Measurements from ENCODE around the gene XRRA1.

Gene XRRA1

DNA sequence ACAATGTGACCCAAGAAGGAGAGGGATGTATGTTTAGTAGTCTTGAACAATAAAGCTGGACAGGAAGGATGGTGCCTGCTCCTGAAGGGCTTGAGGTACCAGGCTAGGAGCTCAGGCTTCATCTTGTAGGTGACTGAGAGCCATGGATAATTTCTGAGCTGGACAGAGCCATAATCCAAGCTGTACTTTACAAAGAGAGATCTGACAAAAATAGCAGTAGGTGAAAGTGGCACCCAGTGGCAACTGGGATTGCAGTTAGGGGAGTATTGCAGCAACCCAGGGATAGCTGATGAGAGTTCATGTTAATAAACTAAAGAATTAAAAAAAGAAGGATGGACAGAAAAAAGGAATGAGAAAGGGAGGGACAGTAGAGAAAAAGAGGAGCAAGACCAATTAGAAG lies 7.4 kb downstream of the XRRA1 start (continued):
- no peak for TF ChIP-seq CSRNP3 (CRISPR knock-in tag; IDR thresholded peaks at IDR 0.05)

DNA sequence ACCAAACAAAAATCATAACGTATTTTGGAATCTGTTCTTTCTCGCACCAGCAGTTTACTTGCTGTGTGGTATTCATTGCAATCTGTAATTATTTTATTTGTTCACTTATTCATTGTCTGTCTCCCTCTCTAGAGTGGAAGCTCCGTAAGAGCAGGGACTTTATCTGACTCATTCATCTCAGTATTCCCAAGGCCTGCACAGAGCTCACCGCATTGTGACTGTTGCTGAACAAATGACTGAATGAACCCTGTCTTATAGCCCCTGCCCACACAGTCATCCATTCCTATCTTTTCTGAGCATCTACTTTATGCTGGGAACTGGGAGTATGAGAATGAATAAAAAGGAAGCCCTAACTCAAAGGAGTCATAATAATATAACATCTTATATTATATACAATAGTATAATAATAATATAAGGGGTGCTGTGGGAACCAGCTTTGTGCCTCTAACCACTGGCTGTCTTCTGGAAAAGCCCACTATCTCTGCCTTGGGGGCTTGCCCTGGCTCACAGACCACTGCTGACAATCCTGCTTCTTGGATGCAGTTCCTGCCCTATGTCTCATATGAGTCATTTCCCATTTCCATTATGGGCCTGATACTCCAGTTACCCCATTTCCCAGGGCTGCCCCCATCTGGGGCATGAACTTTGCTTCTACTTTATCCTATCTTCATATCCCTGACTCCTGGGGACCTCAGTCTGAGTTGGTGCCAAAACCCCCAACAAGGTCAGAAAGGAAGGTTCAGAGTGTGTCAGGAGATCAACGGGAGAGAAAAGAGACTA lies 11.0 kb downstream of the XRRA1 start:
- TF ChIP-seq TSHZ2 (CRISPR knock-in tag; IDR thresholded peaks at IDR 0.05) (no peak), TCF4 (CRISPR knock-in tag; IDR thresholded peaks at IDR 0.05; ENCODE audit: borderline replicate concordance) (no peak), GLIS3 (CRISPR knock-in tag; IDR thresholded peaks at IDR 0.05) (no peak), BACH2 (CRISPR knock-in tag; IDR thresholded peaks at IDR 0.05; ENCODE audit: borderline replicate concordance) (no peak), ZNF8 (CRISPR knock-in tag; IDR thresholded peaks at IDR 0.05) (no peak), CREB5 (CRISPR knock-in tag; IDR thresholded peaks at IDR 0.05; ENCODE audit: low read depth) (no peak), ISL1 (CRISPR knock-in tag; IDR thresholded peaks at IDR 0.05) (no peak), ZNF70 (CRISPR knock-in tag; IDR thresholded peaks at IDR 0.05) (no peak), ZNF565 (CRISPR knock-in tag; conservative IDR thresholded peaks at IDR 0.05; ENCODE audit: low read depth) (no peak), ZC3H10 (CRISPR knock-in tag; IDR thresholded peaks at IDR 0.05) (no peak), ARNTL (CRISPR knock-in tag; IDR thresholded peaks at IDR 0.05; ENCODE audit: borderline replicate concordance, low read depth) (no peak), ESRRG (CRISPR knock-in tag; IDR thresholded peaks at IDR 0.05) (no peak), TOX (CRISPR knock-in tag; IDR thresholded peaks at IDR 0.05; ENCODE audit: borderline replicate concordance) (no peak), CSRNP3 (CRISPR knock-in tag; IDR thresholded peaks at IDR 0.05) (no peak), PPARA (CRISPR knock-in tag; IDR thresholded peaks at IDR 0.05; ENCODE audit: borderline replicate concordance) (no peak), SNAI2 (CRISPR knock-in tag; IDR thresholded peaks at IDR 0.05) (no peak), OSR1 (CRISPR knock-in tag; IDR thresholded peaks at IDR 0.05) (no peak), POU6F1 (CRISPR knock-in tag; IDR thresholded peaks at IDR 0.05; ENCODE audit: borderline replicate concordance, low read depth) (no peak)
- TF ChIP-seq, protein P1, sequence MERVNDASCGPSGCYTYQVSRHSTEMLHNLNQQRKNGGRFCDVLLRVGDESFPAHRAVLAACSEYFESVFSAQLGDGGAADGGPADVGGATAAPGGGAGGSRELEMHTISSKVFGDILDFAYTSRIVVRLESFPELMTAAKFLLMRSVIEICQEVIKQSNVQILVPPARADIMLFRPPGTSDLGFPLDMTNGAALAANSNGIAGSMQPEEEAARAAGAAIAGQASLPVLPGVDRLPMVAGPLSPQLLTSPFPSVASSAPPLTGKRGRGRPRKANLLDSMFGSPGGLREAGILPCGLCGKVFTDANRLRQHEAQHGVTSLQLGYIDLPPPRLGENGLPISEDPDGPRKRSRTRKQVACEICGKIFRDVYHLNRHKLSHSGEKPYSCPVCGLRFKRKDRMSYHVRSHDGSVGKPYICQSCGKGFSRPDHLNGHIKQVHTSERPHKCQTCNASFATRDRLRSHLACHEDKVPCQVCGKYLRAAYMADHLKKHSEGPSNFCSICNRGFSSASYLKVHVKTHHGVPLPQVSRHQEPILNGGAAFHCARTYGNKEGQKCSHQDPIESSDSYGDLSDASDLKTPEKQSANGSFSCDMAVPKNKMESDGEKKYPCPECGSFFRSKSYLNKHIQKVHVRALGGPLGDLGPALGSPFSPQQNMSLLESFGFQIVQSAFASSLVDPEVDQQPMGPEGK (CRISPR knock-in tag; IDR thresholded peaks at IDR 0.05; ENCODE audit: borderline replicate concordance) = no peak
- no peak; the same call in 2 of the 3 replicates for ATAC-seq

All from SK-N-SH treated with all-trans-retinoic acid at 6 μM for 48 hours (cell line).